ENCODE measurements around the gene PGLYRP3. TPM values are rescaled to one million over a fixed set of nuclear protein-coding genes. Genes with fewer than 3 reads are reported as not detected.

The PGLYRP3 gene
- not detected for total RNA-seq

GRCh38 chr1:153312570-153313186, at the start of gene PGLYRP3:
TSS of gene PGLYRP3 (minus strand) at chr1:153312952. CDS start at chr1:153310665, 2,287 bp downstream.
- no peaks in the 10 kb centered on the region for H3K36me3 ChIP-seq (ENCODE audit: control insufficient read depth in 3 of 3, insufficient read depth in 3 of 3, low read length in 3 of 3)
- H3K4me3 ChIP-seq (ENCODE audit: low read length in 3 of 3), result no peak within 1 kb of the TSS
- no peak within 1 kb of the TSS for H3K27ac ChIP-seq (ENCODE audit: low read depth, low read length)
- no peaks in the 10 kb centered on the region for H3K4me1 ChIP-seq (ENCODE audit: control insufficient read depth in 3 of 3, insufficient read depth in 3 of 3, low read length in 3 of 3)
- no peak within 1 kb of the TSS for H3K9ac ChIP-seq (ENCODE audit: low read depth in 1 of 3, low read length in 3 of 3)
- H3K9me3 ChIP-seq (ENCODE audit: control insufficient read depth in 3 of 3, low read length in 3 of 3), result no peaks in the 10 kb centered on the region
- H3K27me3 ChIP-seq (ENCODE audit: control insufficient read depth in 3 of 3, insufficient read depth in 3 of 3, low read length in 3 of 3), result peaks cover 0 to 4% (median 3%) of the 10 kb centered on the region in 3 donors

- H3K27me3 ChIP-seq (ENCODE audit: control insufficient read depth in 3 of 3, insufficient read depth in 3 of 3, low read length in 3 of 3), result peaks cover 0 to 3% (median 0%) of the 10 kb centered on the region in 3 donors
- H3K4me1 ChIP-seq (ENCODE audit: control insufficient read depth in 3 of 3, insufficient read depth in 3 of 3, low read length in 3 of 3), result peaks cover 4 to 22% (median 21%) of the 10 kb centered on the region in 3 donors
- H3K4me3 ChIP-seq (ENCODE audit: low read length in 3 of 3), result no peak overlapping the region
- H3K27ac ChIP-seq (ENCODE audit: low read depth, low read length), result no peak overlapping the region
- no peak overlapping the region for H3K9ac ChIP-seq (ENCODE audit: low read depth in 1 of 3, low read length in 3 of 3)
- no peaks in the 10 kb centered on the region for H3K36me3 ChIP-seq (ENCODE audit: control insufficient read depth in 3 of 3, insufficient read depth in 3 of 3, low read length in 3 of 3)
- H3K9me3 ChIP-seq (ENCODE audit: control insufficient read depth in 3 of 3, low read length in 3 of 3), result no peaks in the 10 kb centered on the region
Measured at GRCh38 chr1:153362187-153362775, 49.5 kb upstream of the PGLYRP3 start.

GRCh38 chr1:153361480-153362109, 48.8 kb upstream of the PGLYRP3 start:
- no peak overlapping the region for H3K4me3 ChIP-seq (ENCODE audit: low read length in 3 of 3)
- no peaks in the 10 kb centered on the region for H3K9me3 ChIP-seq (ENCODE audit: control insufficient read depth in 3 of 3, low read length in 3 of 3)
- peaks cover 4 to 27% (median 22%) of the 10 kb centered on the region in 3 donors for H3K4me1 ChIP-seq (ENCODE audit: control insufficient read depth in 3 of 3, insufficient read depth in 3 of 3, low read length in 3 of 3)
- no peaks in the 10 kb centered on the region for H3K36me3 ChIP-seq (ENCODE audit: control insufficient read depth in 3 of 3, insufficient read depth in 3 of 3, low read length in 3 of 3)
- H3K9ac ChIP-seq (ENCODE audit: low read depth in 1 of 3, low read length in 3 of 3), result no peak overlapping the region
- H3K27ac ChIP-seq (ENCODE audit: low read depth, low read length), result no peak overlapping the region
- peaks cover 0 to 3% (median 0%) of the 10 kb centered on the region in 3 donors for H3K27me3 ChIP-seq (ENCODE audit: control insufficient read depth in 3 of 3, insufficient read depth in 3 of 3, low read length in 3 of 3)

GRCh38 chr1:153360592-153361479, 48.1 kb upstream of the PGLYRP3 start:
- Histone ChIP-seq H3K27me3 (ENCODE audit: control insufficient read depth in 3 of 3, insufficient read depth in 3 of 3, low read length in 3 of 3) (peaks cover 0 to 3% (median 0%) of the 10 kb centered on the region in 3 donors), H3K4me1 (ENCODE audit: control insufficient read depth in 3 of 3, insufficient read depth in 3 of 3, low read length in 3 of 3) (peaks cover 4 to 27% (median 22%) of the 10 kb centered on the region in 3 donors), H3K9ac (ENCODE audit: low read depth in 1 of 3, low read length in 3 of 3) (no peak overlapping the region), H3K4me3 (ENCODE audit: low read length in 3 of 3) (no peak overlapping the region), H3K9me3 (ENCODE audit: control insufficient read depth in 3 of 3, low read length in 3 of 3) (no peaks in the 10 kb centered on the region), H3K36me3 (ENCODE audit: control insufficient read depth in 3 of 3, insufficient read depth in 3 of 3, low read length in 3 of 3) (no peaks in the 10 kb centered on the region), H3K27ac (ENCODE audit: low read depth, low read length) (peak overlapping the region; percentile 25)

- H3K27ac ChIP-seq (ENCODE audit: low read depth, low read length), result peak overlapping the region; percentile 25
Measured at GRCh38 chr1:153360190-153360589, 47.4 kb upstream of the PGLYRP3 start.

GRCh38 chr1:153359241-153359640, 46.5 kb upstream of the PGLYRP3 start:
- Histone ChIP-seq H3K36me3 (ENCODE audit: control insufficient read depth in 3 of 3, insufficient read depth in 3 of 3, low read length in 3 of 3) (no peaks in the 10 kb centered on the region), H3K9ac (ENCODE audit: low read depth in 1 of 3, low read length in 3 of 3) (peak overlapping the region in 1 of 3 donors; percentile 1), H3K4me3 (ENCODE audit: low read length in 3 of 3) (no peak overlapping the region), H3K9me3 (ENCODE audit: control insufficient read depth in 3 of 3, low read length in 3 of 3) (no peaks in the 10 kb centered on the region), H3K4me1 (ENCODE audit: control insufficient read depth in 3 of 3, insufficient read depth in 3 of 3, low read length in 3 of 3) (peaks cover 3 to 18% (median 17%) of the 10 kb centered on the region in 3 donors), H3K27ac (ENCODE audit: low read depth, low read length) (no peak overlapping the region), H3K27me3 (ENCODE audit: control insufficient read depth in 3 of 3, insufficient read depth in 3 of 3, low read length in 3 of 3) (no peaks in the 10 kb centered on the region)

More at GRCh38 chr1:153360190-153360589, 47.4 kb upstream of the PGLYRP3 start:
- no peaks in the 10 kb centered on the region for H3K9me3 ChIP-seq (ENCODE audit: control insufficient read depth in 3 of 3, low read length in 3 of 3)
- H3K4me3 ChIP-seq (ENCODE audit: low read length in 3 of 3), result no peak overlapping the region
- peaks cover 3 to 20% (median 17%) of the 10 kb centered on the region in 3 donors for H3K4me1 ChIP-seq (ENCODE audit: control insufficient read depth in 3 of 3, insufficient read depth in 3 of 3, low read length in 3 of 3)
- no peak overlapping the region for H3K9ac ChIP-seq (ENCODE audit: low read depth in 1 of 3, low read length in 3 of 3)
- H3K27me3 ChIP-seq (ENCODE audit: control insufficient read depth in 3 of 3, insufficient read depth in 3 of 3, low read length in 3 of 3), result no peaks in the 10 kb centered on the region
- H3K36me3 ChIP-seq (ENCODE audit: control insufficient read depth in 3 of 3, insufficient read depth in 3 of 3, low read length in 3 of 3), result no peaks in the 10 kb centered on the region

- Histone ChIP-seq H3K9me3 (ENCODE audit: control insufficient read depth in 3 of 3, low read length in 3 of 3) (no peaks in the 10 kb centered on the region), H3K27ac (ENCODE audit: low read depth, low read length) (no peak overlapping the region), H3K36me3 (ENCODE audit: control insufficient read depth in 3 of 3, insufficient read depth in 3 of 3, low read length in 3 of 3) (no peaks in the 10 kb centered on the region), H3K4me1 (ENCODE audit: control insufficient read depth in 3 of 3, insufficient read depth in 3 of 3, low read length in 3 of 3) (peaks cover 3 to 18% (median 17%) of the 10 kb centered on the region in 3 donors), H3K9ac (ENCODE audit: low read depth in 1 of 3, low read length in 3 of 3) (peak overlapping the region in 1 of 3 donors; percentile 1), H3K27me3 (ENCODE audit: control insufficient read depth in 3 of 3, insufficient read depth in 3 of 3, low read length in 3 of 3) (no peaks in the 10 kb centered on the region), H3K4me3 (ENCODE audit: low read length in 3 of 3) (no peak overlapping the region)
Measured at GRCh38 chr1:153358691-153358975, 45.9 kb upstream of the PGLYRP3 start.

- Histone ChIP-seq H3K36me3 (ENCODE audit: control insufficient read depth in 3 of 3, insufficient read depth in 3 of 3, low read length in 3 of 3) (no peaks in the 10 kb centered on the region), H3K4me3 (ENCODE audit: low read length in 3 of 3) (no peak within 1 kb of the TSS), H3K27me3 (ENCODE audit: control insufficient read depth in 3 of 3, insufficient read depth in 3 of 3, low read length in 3 of 3) (no peaks in the 10 kb centered on the region), H3K9ac (ENCODE audit: low read depth in 1 of 3, low read length in 3 of 3) (peak within 1 kb of the TSS in 1 of 3 donors; percentile 45), H3K9me3 (ENCODE audit: control insufficient read depth in 3 of 3, low read length in 3 of 3) (no peaks in the 10 kb centered on the region), H3K27ac (ENCODE audit: low read depth, low read length) (no peak within 1 kb of the TSS), H3K4me1 (ENCODE audit: control insufficient read depth in 3 of 3, insufficient read depth in 3 of 3, low read length in 3 of 3) (peaks cover 3 to 18% (median 17%) of the 10 kb centered on the region in 3 donors)
Measured at GRCh38 chr1:153357853-153358690, 45.3 kb upstream of the PGLYRP3 start, which contains the start of gene S100A9. TSS of gene S100A9 (plus strand) at chr1:153357854. CDS start at chr1:153358284, 430 bp downstream.

All from skeletal muscle tissue (tissue), 4 donors.